Trophoblast cell (in vitro differentiated cells and primary cell): Measurements from ENCODE around the gene POU4F1.

Experiments
- DNase-seq, 2 donors: peaks; one replicate each; pipeline ENCODE4 v3.0.0-alpha.2; 2016
- H2AFZ ChIP-seq: 2 replicates; pipeline ENCODE4 v1.6.1; 2013; ENCODE audit warnings: low read length, moderate library complexity, mild to moderate bottlenecking; ENCODE audit not compliant: insufficient read depth, poor library complexity
- H2AK5ac ChIP-seq: 2 replicates; pipeline ENCODE4 v1.6.1; 2013; ENCODE audit warnings: mild to moderate bottlenecking, low read length
- H2BK120ac ChIP-seq: 2 replicates; pipeline ENCODE4 v1.6.1; 2013; ENCODE audit warnings: low read length, mild to moderate bottlenecking, moderate library complexity; ENCODE audit not compliant: insufficient read depth, poor library complexity
- H2BK12ac ChIP-seq: 2 replicates; pipeline ENCODE4 v1.6.1; 2013; ENCODE audit warnings: mild to moderate bottlenecking, low read length, moderate library complexity
- H2BK5ac ChIP-seq: 2 replicates; pipeline ENCODE4 v1.6.1; 2013; ENCODE audit warnings: low read length, low read depth, moderate library complexity, mild to moderate bottlenecking; ENCODE audit not compliant: poor library complexity
- H3K14ac ChIP-seq: 2 replicates; pipeline ENCODE4 v1.6.1; 2013; ENCODE audit warnings: mild to moderate bottlenecking, low read length
- H3K18ac ChIP-seq: 2 replicates; pipeline ENCODE4 v1.6.1; 2013; ENCODE audit warnings: mild to moderate bottlenecking, low read length
- H3K23ac ChIP-seq: 2 replicates; pipeline ENCODE4 v1.6.1; 2013; ENCODE audit warnings: low read length
- H3K27ac ChIP-seq: 2 replicates; pipeline ENCODE4 v1.5.1; 2013; ENCODE audit warnings: low read depth, mild to moderate bottlenecking, inconsistent platforms, low read length, moderate library complexity
- H3K27me3 ChIP-seq: 2 replicates; pipeline ENCODE4 v1.6.1; 2013; ENCODE audit warnings: inconsistent platforms, mild to moderate bottlenecking, low read length, moderate library complexity; ENCODE audit not compliant: insufficient read depth
- H3K36me3 ChIP-seq, 2 experiments: 1 replicate in 1 of 2; 2 replicates in 1 of 2; pipeline ENCODE4 v1.6.1; 2013; ENCODE audit warnings: low read length in 2 of 2, mild to moderate bottlenecking in 2 of 2, moderate library complexity in 1 of 2; ENCODE audit not compliant: insufficient read depth in 2 of 2, control insufficient read depth in 1 of 2
- H3K4ac ChIP-seq: 2 replicates; pipeline ENCODE4 v1.6.1; 2013; ENCODE audit warnings: low read depth, mild to moderate bottlenecking, low read length, moderate library complexity
- H3K4me1 ChIP-seq, 2 experiments: 1 replicate in 1 of 2; 2 replicates in 1 of 2; pipeline ENCODE4 v1.6.1; 2013; ENCODE audit warnings: low read length in 2 of 2, mild to moderate bottlenecking in 2 of 2, moderate library complexity in 1 of 2; ENCODE audit not compliant: insufficient read depth in 2 of 2, control insufficient read depth in 1 of 2
- H3K4me2 ChIP-seq: 2 replicates; pipeline ENCODE4 v1.6.1; 2013; ENCODE audit warnings: inconsistent platforms, mild to moderate bottlenecking, low read length, moderate library complexity
- H3K4me3 ChIP-seq: 2 replicates; pipeline ENCODE4 v1.5.1; 2013; ENCODE audit warnings: mild to moderate bottlenecking, low read depth, low read length, inconsistent platforms
- H3K79me1 ChIP-seq: one replicate; pipeline ENCODE4 v1.6.1; 2013; ENCODE audit warnings: low read length
- H3K79me2 ChIP-seq: 2 replicates; pipeline ENCODE4 v1.6.1; 2013; ENCODE audit warnings: low read length, mild to moderate bottlenecking; ENCODE audit not compliant: control insufficient read depth, insufficient read depth, poor library complexity
- H3K9ac ChIP-seq: 2 replicates; pipeline ENCODE4 v1.6.1; 2013; ENCODE audit warnings: mild to moderate bottlenecking, low read length
- H3K9me3 ChIP-seq: 2 replicates; pipeline ENCODE4 v1.6.1; 2013; ENCODE audit warnings: low read depth, mild to moderate bottlenecking, control low read depth, inconsistent platforms, low read length; ENCODE audit not compliant: insufficient read depth
- H4K12ac ChIP-seq: 2 replicates; pipeline ENCODE4 v1.6.1; 2013; ENCODE audit warnings: low read depth, mild to moderate bottlenecking, low read length, moderate library complexity
- H4K8ac ChIP-seq: 2 replicates; pipeline ENCODE4 v1.6.1; 2013; ENCODE audit warnings: low read depth, mild to moderate bottlenecking, low read length, moderate library complexity
- H4K91ac ChIP-seq: one replicate; pipeline ENCODE4 v1.6.1; 2013; ENCODE audit warnings: low read depth, mild to moderate bottlenecking, low read length, moderate library complexity
- WGBS: extraction: QIAGEN DNeasy Blood & Tissue Kit; methylation state at CpG from one replicate; pipeline ENCODE4 v1.1.7; 2013; ENCODE audit warnings: missing lambda C conversion rate; ENCODE audit not compliant: insufficient read length, insufficient coverage; ENCODE audit errors: extremely low coverage; 5-methylcytosine and 5-hydroxymethylcytosine counted together

The POU4F1 gene

DNA sequence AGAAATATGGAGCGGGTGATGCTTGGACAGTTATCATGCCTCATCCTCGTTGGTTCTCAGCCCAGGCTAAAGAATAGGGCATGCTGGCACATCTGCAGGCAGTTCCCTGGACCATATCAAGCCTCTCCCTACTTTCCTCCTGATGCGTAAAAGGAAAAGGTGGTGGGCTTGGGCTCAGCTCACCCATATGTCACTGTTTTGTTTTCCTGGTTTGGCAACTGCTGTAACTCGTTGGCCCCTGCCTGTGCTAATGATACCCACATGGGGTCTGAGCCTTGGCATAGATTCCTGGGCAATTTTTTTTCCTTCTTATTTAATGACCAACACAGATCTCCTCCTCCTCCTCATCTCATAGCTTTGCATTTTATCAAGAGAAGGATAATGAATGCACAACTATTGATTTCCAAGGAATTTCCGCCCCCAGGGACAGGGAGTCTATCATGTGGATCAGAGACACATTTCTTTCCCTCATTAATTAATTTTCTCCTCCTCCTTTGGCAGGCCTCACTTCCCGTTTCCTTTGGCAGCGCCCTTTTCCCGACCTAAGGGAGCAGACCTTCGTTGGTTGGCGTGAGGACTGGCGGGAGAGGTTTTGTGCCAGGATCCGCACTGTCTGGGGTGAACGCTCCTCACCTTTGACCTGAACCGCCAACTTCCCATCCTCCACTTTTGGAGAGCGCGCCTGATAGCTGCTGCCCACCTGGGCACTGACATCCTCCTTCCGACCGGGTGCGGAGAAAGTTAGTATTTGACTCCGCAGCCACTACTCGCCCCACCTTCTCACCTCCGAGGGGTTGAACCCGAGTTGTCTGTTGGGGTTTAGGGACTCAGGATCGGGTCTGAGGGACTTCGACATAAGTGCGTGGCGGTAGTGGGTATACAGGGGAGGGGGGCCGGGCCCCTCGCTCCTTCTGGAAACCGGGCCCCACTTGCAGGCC lies 3.4 kb upstream of the POU4F1 start:
- no peak overlapping the region for H3K14ac ChIP-seq
- H3K18ac ChIP-seq = no peak overlapping the region
- H3K79me2 ChIP-seq = no peaks in the 10 kb centered on the region
- no peaks in the 10 kb centered on the region for H3K36me3 ChIP-seq
- no CpG with 5 or more reads among the region's 30 CpGs for WGBS
- H3K4me3 ChIP-seq = no peak overlapping the region
- no peak overlapping the region for H3K4ac ChIP-seq
- H2BK5ac ChIP-seq = no peak overlapping the region
- H2AFZ ChIP-seq = no peak overlapping the region
- H2BK12ac ChIP-seq = no peak overlapping the region
- no peak for DNase-seq
- H4K8ac ChIP-seq = no peak overlapping the region
- no peak overlapping the region for H3K9ac ChIP-seq
- no peak overlapping the region for H2BK120ac ChIP-seq
- H3K9me3 ChIP-seq = peaks cover 11% of the 10 kb centered on the region
- no peak overlapping the region for H2AK5ac ChIP-seq
- no peak overlapping the region for H4K12ac ChIP-seq
- H4K91ac ChIP-seq = no peak overlapping the region
- H3K4me2 ChIP-seq = no peak overlapping the region
- H3K23ac ChIP-seq = no peak overlapping the region
- H3K79me1 ChIP-seq = no peaks in the 10 kb centered on the region
- no peak overlapping the region for H3K27ac ChIP-seq
- peaks cover 17 to 26% of the 10 kb centered on the region in 2 experiments for H3K4me1 ChIP-seq
- peaks cover 83% of the 10 kb centered on the region for H3K27me3 ChIP-seq

DNA sequence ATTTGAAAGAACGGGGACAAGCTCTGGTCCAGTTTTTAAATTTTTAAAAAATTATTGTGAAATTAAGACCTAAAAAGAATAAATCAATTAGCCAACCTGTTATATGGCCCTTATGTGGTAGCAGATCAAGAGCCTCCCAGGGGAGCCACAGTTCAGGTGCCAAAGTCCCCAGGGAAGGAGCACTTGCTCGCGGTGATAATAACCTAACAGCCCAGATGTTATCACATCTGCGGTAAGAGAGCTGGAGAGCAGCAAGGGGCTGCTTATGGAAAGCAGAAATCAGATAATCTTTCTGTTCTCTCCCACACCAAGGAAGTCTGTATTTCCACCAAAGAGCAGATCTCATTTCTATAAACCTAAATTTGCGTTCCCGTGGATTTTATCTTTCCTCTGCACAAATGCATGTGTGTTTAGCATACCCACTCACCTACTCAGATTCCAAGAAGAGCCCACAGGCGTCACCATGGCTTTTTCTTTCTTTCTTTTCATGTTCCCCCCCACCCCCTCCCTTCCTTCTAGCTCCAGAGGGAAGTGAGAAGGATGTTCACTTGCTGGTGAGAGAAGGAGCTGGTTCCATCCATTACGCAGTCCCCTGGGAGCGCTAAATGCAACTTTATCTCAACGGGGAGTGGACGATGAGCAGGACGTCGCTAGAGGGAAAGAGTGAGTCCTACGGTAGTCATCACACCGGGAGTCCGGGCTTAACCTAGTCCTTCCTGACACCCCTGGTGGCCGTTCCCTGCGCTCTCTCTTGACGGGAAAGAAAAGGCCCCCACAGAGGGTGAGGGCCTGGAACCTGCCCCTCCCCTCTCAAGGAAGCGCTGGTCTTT lies 1.6 kb upstream of the POU4F1 start:
- no CpG with 5 or more reads among the region's 20 CpGs for WGBS
- peaks cover 23 to 31% of the 10 kb centered on the region in 2 experiments for H3K4me1 ChIP-seq
- H3K9me3 ChIP-seq = peaks cover 16% of the 10 kb centered on the region

DNA sequence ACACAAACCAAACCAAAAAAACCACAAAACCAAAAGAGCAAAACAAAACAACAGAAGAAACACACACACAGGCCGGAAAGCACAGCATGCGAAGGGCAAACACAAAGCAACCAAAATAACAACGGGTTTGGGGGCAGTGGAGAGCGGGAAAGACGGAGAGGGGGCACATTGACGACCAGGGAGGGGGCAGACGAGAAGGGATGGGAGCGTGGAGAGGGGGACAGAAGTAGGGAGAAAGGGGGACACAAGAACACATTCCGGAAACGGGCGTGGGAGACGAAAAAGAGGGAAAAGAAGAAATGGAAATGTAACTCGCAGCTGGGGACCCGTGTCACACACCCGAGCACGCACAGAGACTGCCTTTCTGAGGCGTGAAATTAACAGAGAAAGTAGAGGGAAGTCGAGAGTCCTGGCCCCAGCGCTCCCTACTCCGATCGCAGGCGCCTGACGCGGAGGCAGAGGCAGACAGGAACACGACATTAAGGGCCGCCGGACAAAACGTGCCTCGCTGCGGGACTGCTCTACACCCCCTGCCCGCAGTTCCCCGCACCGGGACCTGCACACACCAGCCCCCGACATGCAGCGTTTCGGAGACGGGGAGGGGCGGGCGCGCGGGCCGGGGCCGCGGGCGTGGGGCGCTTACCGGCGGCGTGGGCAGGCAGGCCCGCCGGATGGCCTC lies 652 bp downstream of the POU4F1 start:
- peak overlapping the region; percentile 84 for H2AFZ ChIP-seq
- H3K4me2 ChIP-seq = peak overlapping the region; percentile 75
- no peak overlapping the region for H4K8ac ChIP-seq
- H3K79me2 ChIP-seq = no peaks in the 10 kb centered on the region
- H2BK5ac ChIP-seq = no peak overlapping the region
- H2BK120ac ChIP-seq = no peak overlapping the region
- H3K36me3 ChIP-seq = no peaks in the 10 kb centered on the region
- H3K23ac ChIP-seq = no peak overlapping the region
- no peak overlapping the region for H3K27ac ChIP-seq
- H3K4ac ChIP-seq = no peak overlapping the region
- no peak overlapping the region for H3K14ac ChIP-seq
- no CpG with 5 or more reads among the region's 51 CpGs for WGBS
- no peak overlapping the region for H2AK5ac ChIP-seq
- no peaks in the 10 kb centered on the region for H3K79me1 ChIP-seq
- peaks cover 81% of the 10 kb centered on the region for H3K27me3 ChIP-seq
- no peak overlapping the region for H3K9ac ChIP-seq
- peak overlapping the region; percentile 69 for H3K4me3 ChIP-seq
- H3K4me1 ChIP-seq = peaks cover 13 to 20% of the 10 kb centered on the region in 2 experiments
- H3K9me3 ChIP-seq = peaks cover 13% of the 10 kb centered on the region
- no peak overlapping the region for H3K18ac ChIP-seq
- H2BK12ac ChIP-seq = no peak overlapping the region
- H4K12ac ChIP-seq = no peak overlapping the region
- no peak for DNase-seq
- H4K91ac ChIP-seq = no peak overlapping the region

More for the DNA sequence above, 1.6 kb upstream of the POU4F1 start:
- no peak overlapping the region for H3K4me2 ChIP-seq
- H3K27me3 ChIP-seq = peaks cover 93% of the 10 kb centered on the region
- H4K8ac ChIP-seq = no peak overlapping the region
- DNase-seq = no peak
- no peak overlapping the region for H2BK5ac ChIP-seq
- no peak overlapping the region for H3K27ac ChIP-seq
- no peak overlapping the region for H2AFZ ChIP-seq
- no peaks in the 10 kb centered on the region for H3K79me1 ChIP-seq
- H3K79me2 ChIP-seq = no peaks in the 10 kb centered on the region
- H4K91ac ChIP-seq = no peak overlapping the region
- no peak overlapping the region for H2BK12ac ChIP-seq
- H3K23ac ChIP-seq = no peak overlapping the region
- H3K9ac ChIP-seq = no peak overlapping the region
- no peak overlapping the region for H2AK5ac ChIP-seq
- H3K14ac ChIP-seq = no peak overlapping the region
- no peak overlapping the region for H3K4me3 ChIP-seq
- no peak overlapping the region for H2BK120ac ChIP-seq
- H3K36me3 ChIP-seq = no peaks in the 10 kb centered on the region
- H3K4ac ChIP-seq = no peak overlapping the region
- no peak overlapping the region for H3K18ac ChIP-seq
- no peak overlapping the region for H4K12ac ChIP-seq

DNA sequence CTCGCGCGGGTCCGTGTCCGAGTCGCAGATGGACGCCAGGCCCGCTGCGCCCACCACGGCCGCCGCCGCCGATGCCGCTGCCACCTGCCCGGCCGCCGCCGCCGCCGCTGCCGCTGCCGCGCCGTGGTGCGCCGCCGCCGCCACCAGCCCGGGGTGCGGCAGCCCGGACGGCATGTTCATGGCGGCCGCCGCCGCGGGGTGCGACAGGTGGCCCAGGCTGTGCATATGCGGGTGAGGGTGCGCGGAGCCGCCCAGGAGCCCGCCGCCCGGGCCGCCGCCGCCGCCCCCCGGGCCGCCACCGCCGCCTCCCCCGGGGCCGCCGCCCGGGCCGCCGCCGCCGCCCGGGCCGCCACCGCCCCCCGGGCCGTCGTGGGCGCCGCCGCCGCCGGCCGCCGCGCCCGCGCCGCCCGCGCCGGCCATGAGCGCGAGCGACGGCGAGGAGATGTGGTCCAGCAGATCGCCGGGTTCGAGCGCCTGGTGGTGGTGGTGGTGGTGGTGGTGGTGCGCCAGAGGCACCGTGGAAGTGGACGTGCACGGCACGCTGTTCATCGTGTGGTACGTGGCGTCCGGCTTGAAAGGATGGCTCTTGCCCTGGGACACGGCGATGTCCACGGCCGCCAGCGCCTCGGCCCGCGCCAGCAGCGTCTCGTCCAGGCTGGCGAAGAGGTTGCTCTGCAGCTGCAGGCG lies 1.3 kb downstream of the POU4F1 start:
- Histone ChIP-seq H3K23ac (no peak overlapping the region), H3K18ac (no peak overlapping the region), H3K79me2 (no peaks in the 10 kb centered on the region), H2BK12ac (no peak overlapping the region), H3K27me3 (peaks cover 81% of the 10 kb centered on the region), H2AK5ac (no peak overlapping the region), H2BK5ac (no peak overlapping the region), H4K8ac (no peak overlapping the region), H4K91ac (no peak overlapping the region), H2AFZ (peak overlapping the region; percentile 37), H3K79me1 (no peaks in the 10 kb centered on the region), H3K4ac (no peak overlapping the region), H3K14ac (no peak overlapping the region), H2BK120ac (no peak overlapping the region), H3K9me3 (peaks cover 13% of the 10 kb centered on the region), H3K4me1 (peaks cover 13 to 20% of the 10 kb centered on the region in 2 experiments), H3K9ac (no peak overlapping the region), H3K4me3 (peak overlapping the region; percentile 42), H3K36me3 (no peaks in the 10 kb centered on the region), H4K12ac (no peak overlapping the region), H3K27ac (no peak overlapping the region), H3K4me2 (peak overlapping the region; percentile 75)
- no peak for DNase-seq
- no CpG with 5 or more reads among the region's 112 CpGs for WGBS
